Stimulated activated CD8-positive, alpha-beta memory T cell treated with anti-CD3 and anti-CD28 coated beads, Interleukin-12 subunit alpha, Interleukin-12 subunit beta, amount 100 ng/mL, for 1 hour (primary cell): Measurements from ENCODE around the gene SIN3A.
A peak's percentile ranks its signal among the peaks of the same experiment; 100 is the strongest.
"Not testable (repeated sequence)": the region's sequence is repeated elsewhere in the genome, so short reads cannot be mapped to it uniquely, and the experiment has no call there.

Source experiments
- DNase-seq: peaks from one replicate; pipeline ENCODE4 v3.0.0-alpha.2; 2020; ENCODE audit warnings: low read depth

Gene SIN3A

GRCh38 chr15:75450307-75451201 lies 936 bp downstream of the SIN3A start:
- DNase-seq: peak; percentile 91

- DNase-seq: no peak
These were observed 1.7 kb downstream of the SIN3A start for GRCh38 chr15:75449585-75450306.

- DNase-seq: not testable (repeated sequence)
These were observed 3.3 kb downstream of the SIN3A start for GRCh38 chr15:75448171-75448570.

- no peak for DNase-seq
These were observed 5.3 kb downstream of the SIN3A start for GRCh38 chr15:75446151-75446550.

GRCh38 chr15:75445324-75445723 lies 6.2 kb downstream of the SIN3A start:
- DNase-seq: not testable (repeated sequence)

GRCh38 chr15:75443972-75444453 lies 7.5 kb downstream of the SIN3A start:
- not testable (repeated sequence) for DNase-seq

GRCh38 chr15:75437721-75438120 lies 13.8 kb downstream of the SIN3A start:
- no peak for DNase-seq

GRCh38 chr15:75436881-75437280 lies 14.6 kb downstream of the SIN3A start:
- DNase-seq: no peak

GRCh38 chr15:75431682-75432081 lies 19.8 kb downstream of the SIN3A start:
- no peak for DNase-seq

GRCh38 chr15:75431270-75431669 lies 20.2 kb downstream of the SIN3A start:
- DNase-seq: no peak

GRCh38 chr15:75430259-75430658 lies 21.2 kb downstream of the SIN3A start:
- DNase-seq: no peak

GRCh38 chr15:75428152-75428551 lies 23.3 kb downstream of the SIN3A start:
- DNase-seq: no peak

GRCh38 chr15:75425966-75426500 lies 25.5 kb downstream of the SIN3A start:
- DNase-seq: no peak

GRCh38 chr15:75422554-75422953 lies 28.9 kb downstream of the SIN3A start:
- DNase-seq: no peak

- no peak for DNase-seq
These were observed 30.8 kb downstream of the SIN3A start for GRCh38 chr15:75420698-75421097.

- no peak for DNase-seq
These were observed 34.9 kb downstream of the SIN3A start for GRCh38 chr15:75416584-75416983.

GRCh38 chr15:75410196-75410595 lies 41.3 kb downstream of the SIN3A start:
- no peak for DNase-seq

- DNase-seq: no peak
These were observed 44.4 kb downstream of the SIN3A start for GRCh38 chr15:75407083-75407482.

GRCh38 chr15:75403892-75404291 lies 47.6 kb downstream of the SIN3A start:
- DNase-seq: no peak

- no peak for DNase-seq
These were observed 54.0 kb downstream of the SIN3A start for GRCh38 chr15:75397494-75397893.

GRCh38 chr15:75389791-75390382 lies 61.6 kb downstream of the SIN3A start:
- no peak for DNase-seq

GRCh38 chr15:75383986-75384385 lies 67.5 kb downstream of the SIN3A start:
- DNase-seq: not testable (repeated sequence)
